ENCODE results near the gene GPC5.

Gene GPC5

GRCh38 chr13:92345627-92346026, 947.2 kb downstream of the GPC5 start:
- H3K36me3 ChIP-seq (ENCODE audit: control insufficient read depth, insufficient read depth, low read length), result no peaks in the 10 kb centered on the region
- H3K27me3 ChIP-seq (replicated peaks; ENCODE audit: control insufficient read depth, insufficient read depth, low read length), result no peaks in the 10 kb centered on the region

GRCh38 chr13:92346046-92346445, 947.6 kb downstream of the GPC5 start:
- TF ChIP-seq CTCF (IDR thresholded peaks at IDR 0.05; ENCODE audit: insufficient read depth, low read length, poor library complexity, severe bottlenecking), result no peak
- Histone ChIP-seq H3K27me3 (replicated peaks; ENCODE audit: control insufficient read depth, insufficient read depth, low read length) (no peaks in the 10 kb centered on the region), H3K4me3 (replicated peaks; ENCODE audit: low read depth, low read length) (no peak overlapping the region), H3K36me3 (ENCODE audit: control insufficient read depth, insufficient read depth, low read length) (no peaks in the 10 kb centered on the region)
- DNase-seq (ENCODE audit: extremely low read depth, insufficient read length), result no peak

More at GRCh38 chr13:92345627-92346026, 947.2 kb downstream of the GPC5 start:
- no peak overlapping the region for H3K4me3 ChIP-seq (replicated peaks; ENCODE audit: low read depth, low read length)
- DNase-seq (ENCODE audit: extremely low read depth, insufficient read length), result no peak
- TF ChIP-seq CTCF (IDR thresholded peaks at IDR 0.05; ENCODE audit: insufficient read depth, low read length, poor library complexity, severe bottlenecking), result no peak

GRCh38 chr13:92354583-92354982, 956.2 kb downstream of the GPC5 start:
- TF ChIP-seq CTCF (IDR thresholded peaks at IDR 0.05; ENCODE audit: insufficient read depth, low read length, poor library complexity, severe bottlenecking), result no peak
- no peaks in the 10 kb centered on the region for H3K27me3 ChIP-seq (replicated peaks; ENCODE audit: control insufficient read depth, insufficient read depth, low read length)
- no peaks in the 10 kb centered on the region for H3K36me3 ChIP-seq (ENCODE audit: control insufficient read depth, insufficient read depth, low read length)
- DNase-seq (ENCODE audit: extremely low read depth, insufficient read length), result no peak
- no peak overlapping the region for H3K4me3 ChIP-seq (replicated peaks; ENCODE audit: low read depth, low read length)

GRCh38 chr13:92355213-92355612, 956.8 kb downstream of the GPC5 start:
- no peak for DNase-seq (ENCODE audit: extremely low read depth, insufficient read length)
- Histone ChIP-seq H3K36me3 (ENCODE audit: control insufficient read depth, insufficient read depth, low read length) (no peaks in the 10 kb centered on the region), H3K4me3 (replicated peaks; ENCODE audit: low read depth, low read length) (no peak overlapping the region), H3K27me3 (replicated peaks; ENCODE audit: control insufficient read depth, insufficient read depth, low read length) (no peaks in the 10 kb centered on the region)
- TF ChIP-seq CTCF (IDR thresholded peaks at IDR 0.05; ENCODE audit: insufficient read depth, low read length, poor library complexity, severe bottlenecking), result no peak

- TF ChIP-seq CTCF (IDR thresholded peaks at IDR 0.05; ENCODE audit: insufficient read depth, low read length, poor library complexity, severe bottlenecking), result no peak
- DNase-seq (ENCODE audit: extremely low read depth, insufficient read length), result no peak
- no peaks in the 10 kb centered on the region for H3K36me3 ChIP-seq (ENCODE audit: control insufficient read depth, insufficient read depth, low read length)
- no peak overlapping the region for H3K4me3 ChIP-seq (replicated peaks; ENCODE audit: low read depth, low read length)
- H3K27me3 ChIP-seq (replicated peaks; ENCODE audit: control insufficient read depth, insufficient read depth, low read length), result no peaks in the 10 kb centered on the region
Measured at GRCh38 chr13:92362717-92363116, 964.3 kb downstream of the GPC5 start.

- TF ChIP-seq CTCF (IDR thresholded peaks at IDR 0.05; ENCODE audit: insufficient read depth, low read length, poor library complexity, severe bottlenecking), result no peak
- H3K4me3 ChIP-seq (replicated peaks; ENCODE audit: low read depth, low read length), result no peak overlapping the region
- H3K27me3 ChIP-seq (replicated peaks; ENCODE audit: control insufficient read depth, insufficient read depth, low read length), result no peaks in the 10 kb centered on the region
- DNase-seq (ENCODE audit: extremely low read depth, insufficient read length), result no peak
- no peaks in the 10 kb centered on the region for H3K36me3 ChIP-seq (ENCODE audit: control insufficient read depth, insufficient read depth, low read length)
Measured at GRCh38 chr13:92365904-92366303, 967.5 kb downstream of the GPC5 start.

All from GM06990 (cell line).